SIG-M5 treated with dmso at 0.1 percent for 504 hours (cell line): ENCODE data around the gene C1orf87.
"Not testable (repeated sequence)": the region's sequence is repeated elsewhere in the genome, so short reads cannot be mapped to it uniquely, and the experiment has no call there.

Experiments used
- DNase-seq: peaks from one replicate; lab custom pipeline; 2025; ENCODE audit not compliant: unreplicated experiment; lab: John Stamatoyannopoulos, UW

The C1orf87 gene

GRCh38 chr1:59997479-59998115 lies 76.0 kb downstream of the C1orf87 start:
- DNase-seq: no peak

GRCh38 chr1:59994302-59995198 lies 79.0 kb downstream of the C1orf87 start:
- no peak for DNase-seq

DNA sequence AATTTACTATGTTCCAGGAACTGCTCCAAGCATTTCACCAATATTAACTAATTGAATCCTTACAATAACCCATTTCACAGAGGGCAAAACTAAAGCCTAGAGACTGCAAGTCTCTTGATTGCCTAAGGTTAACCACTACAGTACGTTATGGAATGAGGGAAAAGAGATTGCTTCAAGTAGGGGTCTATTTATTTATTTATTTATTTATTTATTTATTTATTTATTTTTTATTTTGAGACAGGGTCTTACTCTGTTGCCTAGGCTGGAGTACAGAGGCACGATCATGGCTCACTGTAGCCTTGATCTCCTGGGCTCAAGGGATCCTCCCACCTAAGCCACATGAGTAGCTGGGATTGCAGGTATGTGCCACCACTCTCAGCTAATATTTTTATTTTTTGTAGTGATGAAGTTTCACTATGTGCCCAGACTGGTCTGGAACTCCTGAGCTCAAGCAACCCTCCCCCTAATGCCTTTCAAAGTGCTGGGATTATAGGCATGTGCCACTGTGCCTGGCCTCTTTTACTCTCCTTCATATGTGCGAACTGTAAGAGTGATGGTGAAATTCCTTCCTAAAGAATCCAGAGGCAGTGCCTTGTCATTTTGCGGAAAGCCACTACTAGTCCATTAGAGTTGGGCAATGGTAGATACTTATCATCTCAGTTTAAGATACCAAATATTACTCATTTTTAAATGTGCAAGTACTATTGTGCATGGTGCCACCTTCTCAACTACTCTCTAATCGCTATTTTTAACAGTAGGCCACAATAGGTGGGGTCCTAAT lies 81.3 kb downstream of the C1orf87 start:
- DNase-seq: no peak

DNA sequence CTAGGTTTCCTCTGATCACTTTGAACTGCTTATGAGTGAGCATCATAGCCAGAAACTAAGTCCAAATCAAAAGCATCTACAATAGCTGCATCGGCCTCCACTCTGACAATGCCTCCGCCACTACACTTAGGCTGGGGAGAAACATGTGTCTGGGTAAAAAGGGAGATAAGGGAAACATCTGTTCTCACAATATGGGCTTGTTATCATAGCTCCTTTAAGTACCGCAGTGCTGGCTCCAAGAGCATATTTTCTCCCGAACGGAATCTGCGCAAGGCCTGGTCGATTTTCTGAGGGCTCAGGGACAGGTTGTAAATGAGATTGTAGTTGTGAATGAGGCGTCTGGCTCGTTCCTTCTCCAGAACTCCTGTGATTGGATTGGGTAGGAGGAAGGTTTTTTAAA lies 83.1 kb downstream of the C1orf87 start:
- no peak for DNase-seq

DNA sequence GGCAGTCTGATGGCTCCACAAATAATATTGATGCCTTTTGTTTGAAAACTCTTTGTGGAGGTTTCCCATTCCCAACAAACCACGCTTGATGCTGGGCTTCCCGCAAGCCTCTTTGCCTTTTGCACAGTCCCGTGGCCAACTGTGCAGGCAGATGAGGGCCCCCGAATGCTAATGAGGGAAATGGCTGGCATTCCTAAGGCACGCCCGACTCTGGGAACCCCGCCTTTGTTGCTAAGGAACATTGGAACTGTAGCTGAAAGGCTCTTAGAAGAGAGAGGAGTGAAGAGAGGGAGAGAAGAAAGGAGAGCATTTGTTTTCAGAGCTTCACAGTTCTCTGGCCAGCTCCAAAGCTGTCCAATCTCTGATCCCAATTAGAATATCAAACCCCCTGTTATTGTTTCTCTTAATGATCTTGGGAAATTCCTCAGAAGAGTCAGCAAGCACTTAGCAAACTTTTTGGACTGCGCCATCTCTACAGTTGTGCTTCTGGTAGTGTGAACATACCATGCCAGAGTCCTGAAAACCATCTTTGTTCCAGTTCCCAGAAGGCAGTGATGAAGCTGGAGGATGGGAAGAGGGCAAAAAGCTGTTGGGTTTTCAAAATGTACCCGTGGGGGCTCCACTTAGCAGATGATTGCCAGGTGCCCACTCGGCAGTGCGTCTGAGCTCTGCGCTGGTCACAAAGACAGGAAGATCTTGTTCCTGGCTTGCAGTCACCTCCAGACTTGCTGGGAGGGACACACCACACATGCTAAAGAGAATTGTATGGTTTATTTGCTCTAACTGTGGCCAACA lies 86.9 kb downstream of the C1orf87 start:
- no peak for DNase-seq

GRCh38 chr1:59985911-59986515 lies 87.6 kb downstream of the C1orf87 start:
- no peak for DNase-seq

GRCh38 chr1:59979666-59980065 lies 93.9 kb downstream of the C1orf87 start:
- no peak for DNase-seq

DNA sequence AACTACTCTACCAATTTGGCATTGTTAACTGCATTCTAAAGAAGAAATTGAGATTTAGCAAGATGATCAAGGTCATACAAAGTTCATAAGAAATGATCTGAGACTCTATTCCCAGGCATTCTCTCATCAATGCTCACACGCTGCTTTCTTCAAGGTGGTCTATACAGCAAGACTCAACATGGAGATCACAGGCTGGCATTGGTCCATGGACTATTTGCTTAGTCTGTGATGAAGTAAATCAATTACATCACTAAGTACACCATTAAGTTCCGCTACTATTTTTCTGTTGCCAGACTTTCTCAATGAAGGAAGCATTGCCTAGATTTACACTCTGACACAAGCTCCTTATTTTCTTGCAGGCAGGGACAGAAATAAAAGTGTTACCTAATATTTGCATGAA lies 95.1 kb downstream of the C1orf87 start:
- no peak for DNase-seq

- DNase-seq: no peak
Measured at GRCh38 chr1:59978026-59978425, 95.5 kb downstream of the C1orf87 start.

GRCh38 chr1:59977075-59977410 lies 96.5 kb downstream of the C1orf87 start:
- no peak for DNase-seq

DNA sequence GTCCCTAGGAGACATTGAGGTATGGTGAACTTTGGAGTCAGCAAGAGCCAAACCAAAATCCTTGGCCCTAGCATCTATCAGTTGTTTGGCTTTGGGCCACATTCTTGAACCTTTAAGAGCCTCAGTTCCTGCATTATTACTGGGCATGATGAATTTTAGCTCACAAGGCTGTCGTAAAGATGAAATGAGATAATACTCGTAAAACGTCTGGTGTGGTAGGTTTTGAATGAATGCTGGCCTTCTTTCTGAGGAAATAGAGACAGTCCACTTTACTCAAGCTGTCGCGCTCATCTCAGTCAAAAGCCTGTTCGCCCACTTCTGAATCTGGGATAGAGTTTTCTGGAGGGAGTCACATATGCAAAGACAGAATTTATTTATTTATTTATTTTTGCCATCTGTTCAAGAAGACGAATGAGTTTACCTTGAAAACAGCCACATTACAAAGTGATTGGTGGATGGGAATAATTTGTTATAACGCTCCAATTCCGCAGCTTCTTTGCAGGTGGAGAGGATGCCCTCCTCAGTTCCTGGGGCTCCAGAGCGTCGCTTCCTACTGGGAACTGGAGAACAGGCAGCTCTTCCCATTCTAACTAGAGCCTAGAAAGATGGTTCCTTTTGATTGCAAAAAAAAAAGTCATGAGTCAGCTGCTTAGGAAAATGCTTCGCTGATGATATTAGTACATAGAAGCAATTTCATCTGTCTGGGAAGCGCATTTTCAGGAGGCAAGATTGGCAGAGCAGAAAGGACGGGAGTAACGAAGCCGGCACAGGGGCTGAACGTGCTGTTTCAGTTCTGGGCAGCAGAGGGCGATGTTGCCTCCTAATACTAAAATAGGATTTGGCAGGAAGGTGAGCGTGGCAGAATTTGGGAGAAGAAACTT lies 97.1 kb downstream of the C1orf87 start:
- DNase-seq: peak; percentile 38

DNA sequence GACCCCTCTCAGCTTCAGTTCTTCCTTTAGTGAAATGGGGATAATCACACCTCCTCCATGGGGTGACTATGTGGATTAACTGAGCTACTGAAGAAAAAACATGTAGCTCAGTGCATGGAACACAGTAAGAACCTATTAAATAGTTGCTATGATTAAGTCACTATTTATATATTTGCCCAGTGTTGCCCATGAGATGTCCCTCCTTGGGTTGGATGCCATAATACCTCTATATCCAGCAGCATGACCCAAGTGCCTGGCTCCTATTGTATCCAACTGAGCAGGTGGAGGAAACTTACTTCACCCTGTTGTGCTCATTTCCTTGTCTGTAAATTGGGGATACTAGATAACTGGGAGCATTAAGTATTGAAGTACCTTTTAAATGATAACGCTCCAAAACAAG lies 99.9 kb downstream of the C1orf87 start:
- DNase-seq: no peak

DNA sequence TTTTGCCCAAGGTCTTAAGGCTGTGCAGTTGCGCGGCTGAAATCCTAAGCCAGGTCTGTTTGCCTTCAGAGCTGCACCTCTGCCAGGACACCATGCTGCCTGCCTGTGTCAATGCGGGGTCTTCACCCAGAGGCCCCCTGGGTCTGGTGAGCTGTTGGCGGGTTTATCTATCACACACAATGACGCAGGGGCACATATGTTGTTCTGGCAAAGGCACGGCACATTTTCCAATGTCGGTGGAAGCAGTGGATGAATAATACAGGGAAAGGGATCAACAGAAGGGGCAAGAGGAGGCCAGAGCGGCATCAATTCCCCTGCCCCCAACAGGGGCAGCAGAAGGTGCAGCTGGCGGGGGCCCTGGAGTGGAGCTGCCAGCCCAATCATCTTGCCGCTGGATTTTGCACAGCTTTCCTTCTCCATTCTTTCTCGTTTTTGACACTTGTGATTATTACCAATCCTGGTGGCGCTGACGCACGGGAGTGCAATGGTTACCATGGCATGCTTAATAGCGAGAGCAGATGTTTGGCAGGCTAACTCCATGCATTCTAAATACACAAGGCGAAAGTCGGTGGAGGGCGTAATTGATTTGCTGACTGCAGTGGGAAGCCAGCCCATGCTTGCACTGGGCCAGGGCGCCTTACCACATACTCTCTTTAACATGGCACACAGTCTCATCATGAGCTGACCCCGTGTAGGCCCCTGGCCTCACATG lies 101.2 kb downstream of the C1orf87 start:
- no peak for DNase-seq

- DNase-seq: peak; percentile 33
Measured at GRCh38 chr1:59971464-59971911, 102.1 kb downstream of the C1orf87 start.

DNA sequence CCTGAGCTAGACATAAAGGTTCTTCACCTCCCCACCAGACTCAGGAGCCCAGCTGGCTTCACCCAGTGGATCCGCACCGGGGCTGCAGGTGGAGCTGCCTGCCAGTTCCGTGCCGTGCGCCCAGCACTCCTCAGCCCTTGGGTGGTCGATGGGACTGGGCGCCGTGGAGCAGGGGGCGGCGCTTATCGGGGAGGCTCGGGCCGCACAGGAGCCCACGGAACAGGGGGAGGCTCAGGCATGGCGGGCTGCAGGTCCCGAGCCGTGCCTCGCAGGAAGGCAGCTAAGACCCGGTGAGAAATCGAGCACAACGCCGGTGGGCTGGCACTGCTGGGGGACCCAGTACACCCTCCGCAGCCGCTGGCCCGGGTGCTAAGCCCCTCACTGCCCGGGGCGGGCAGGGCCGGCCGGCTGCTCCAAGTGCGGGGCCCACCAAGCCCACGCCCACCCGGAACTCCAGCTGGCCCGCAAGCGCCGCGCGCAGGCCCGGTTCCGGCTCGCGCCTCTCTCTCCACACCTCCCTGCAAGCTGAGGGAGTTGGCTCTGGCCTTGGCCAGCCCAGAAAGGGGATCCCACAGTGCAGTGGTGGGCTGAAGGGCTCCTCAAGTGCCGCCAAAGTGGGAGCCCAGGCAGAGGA lies 103.9 kb downstream of the C1orf87 start:
- not testable (repeated sequence) for DNase-seq

DNA sequence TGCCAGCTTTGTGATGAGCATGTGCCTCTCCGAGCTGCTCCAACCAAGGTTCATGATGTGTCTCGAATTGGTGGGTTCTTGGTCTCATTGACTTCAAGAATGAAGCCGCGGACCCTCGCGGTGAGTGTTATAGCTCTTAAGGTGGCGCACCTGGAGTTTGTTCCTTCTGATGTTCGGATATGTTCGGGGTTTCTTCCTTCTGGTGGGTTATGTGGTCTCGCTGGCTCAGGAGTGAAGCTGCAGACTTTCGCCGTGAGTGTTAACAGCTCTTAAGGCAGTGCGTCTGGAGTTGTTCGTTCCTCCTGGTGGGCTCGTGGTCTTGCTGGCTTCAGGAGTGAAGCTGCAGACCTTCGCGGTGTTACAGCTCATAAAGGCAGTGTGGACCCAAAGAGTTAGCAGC lies 104.8 kb downstream of the C1orf87 start:
- not testable (repeated sequence) for DNase-seq

DNA sequence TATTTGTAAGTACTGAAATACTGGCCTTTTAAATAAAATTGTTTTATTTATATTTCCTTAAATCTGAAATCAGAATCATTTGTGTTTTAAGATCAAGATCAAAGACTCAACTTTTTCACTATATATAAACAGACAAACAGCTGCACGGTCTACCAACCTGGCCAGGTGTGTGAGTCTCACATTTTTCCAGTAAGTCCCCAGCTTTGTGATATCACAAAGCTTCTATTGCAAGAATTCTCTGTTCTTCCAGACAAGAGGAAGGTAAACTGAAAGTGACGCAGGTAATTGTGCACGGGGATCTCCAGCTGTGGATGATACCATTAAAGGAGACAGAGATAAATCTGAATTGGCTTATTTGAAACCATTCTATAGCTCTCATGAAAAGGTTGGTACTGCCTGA lies 105.8 kb downstream of the C1orf87 start:
- no peak for DNase-seq

GRCh38 chr1:59967141-59967697 lies 106.4 kb downstream of the C1orf87 start:
- DNase-seq: no peak
